CD4-positive, alpha-beta T cell treated with Interleukin-6 at 100 ng/mL for 8 hours (primary cell): ENCODE results near the gene PLAAT4.
"Not testable (repeated sequence)": the region's sequence is repeated elsewhere in the genome, so short reads cannot be mapped to it uniquely, and the experiment has no call there.

Experiments
- DNase-seq: peaks from one replicate; pipeline ENCODE4 v3.0.0-alpha.2; 2020; ENCODE audit warnings: mixed read lengths, low spot score

Gene PLAAT4

DNA sequence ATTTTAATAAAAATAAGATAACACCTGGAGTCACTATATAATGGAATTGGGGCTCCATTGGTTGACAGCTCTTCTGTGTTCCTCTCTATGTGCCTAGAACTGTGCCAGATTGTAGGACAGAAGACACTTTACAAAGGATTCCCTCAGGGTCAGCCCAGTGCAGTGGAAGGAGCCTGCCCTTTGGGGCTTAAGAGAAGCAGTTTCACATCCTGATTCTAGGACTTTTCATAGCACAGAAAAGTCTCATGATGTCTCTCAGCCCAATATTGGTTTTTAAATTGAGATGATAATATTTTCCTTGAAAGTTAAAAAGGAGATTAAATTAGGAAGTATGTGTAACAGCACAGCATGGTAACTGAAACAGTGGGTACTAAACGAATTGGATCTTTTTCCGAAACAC, 7.1 kb downstream of the PLAAT4 start:
- no peak for DNase-seq

DNA sequence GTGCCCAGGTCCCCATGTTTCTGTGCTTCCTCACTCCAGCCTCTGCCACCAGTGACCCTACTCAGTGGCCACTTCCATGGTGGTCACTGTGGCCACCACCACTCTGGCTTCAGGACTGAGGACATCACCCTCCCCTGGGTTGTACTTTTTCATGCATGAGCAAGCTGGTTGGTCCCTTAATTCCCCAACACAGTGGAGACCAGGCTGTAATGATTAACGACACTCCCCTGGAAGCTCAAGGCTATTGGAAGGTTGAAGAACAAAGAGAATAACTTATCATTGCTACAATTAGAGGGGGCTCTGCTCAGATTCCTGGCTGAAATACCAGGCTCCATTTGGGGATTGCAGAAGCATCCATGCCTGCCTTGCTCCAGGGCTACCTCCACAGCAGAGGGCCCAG, 10.5 kb downstream of the PLAAT4 start:
- DNase-seq: no peak

- no peak for DNase-seq
Measured at GRCh38 chr11:63548178-63548577, 11.6 kb downstream of the PLAAT4 start.

GRCh38 chr11:63549411-63549810, 12.8 kb downstream of the PLAAT4 start:
- no peak for DNase-seq

- not testable (repeated sequence) for DNase-seq
Measured at GRCh38 chr11:63550156-63550700, 13.6 kb downstream of the PLAAT4 start.

- no peak for DNase-seq
Measured at GRCh38 chr11:63551091-63551888, 14.7 kb downstream of the PLAAT4 start.

- DNase-seq: no peak
Measured at GRCh38 chr11:63551889-63552266, 15.3 kb downstream of the PLAAT4 start.

- no peak for DNase-seq
Measured at GRCh38 chr11:63552921-63553320, 16.3 kb downstream of the PLAAT4 start.

- DNase-seq: peak; percentile 64
Measured at GRCh38 chr11:63553759-63554158, 17.2 kb downstream of the PLAAT4 start.

- DNase-seq: no peak
Measured at GRCh38 chr11:63554877-63555223, 18.2 kb downstream of the PLAAT4 start.

GRCh38 chr11:63556404-63557013, 19.9 kb downstream of the PLAAT4 start:
- DNase-seq: no peak

DNA sequence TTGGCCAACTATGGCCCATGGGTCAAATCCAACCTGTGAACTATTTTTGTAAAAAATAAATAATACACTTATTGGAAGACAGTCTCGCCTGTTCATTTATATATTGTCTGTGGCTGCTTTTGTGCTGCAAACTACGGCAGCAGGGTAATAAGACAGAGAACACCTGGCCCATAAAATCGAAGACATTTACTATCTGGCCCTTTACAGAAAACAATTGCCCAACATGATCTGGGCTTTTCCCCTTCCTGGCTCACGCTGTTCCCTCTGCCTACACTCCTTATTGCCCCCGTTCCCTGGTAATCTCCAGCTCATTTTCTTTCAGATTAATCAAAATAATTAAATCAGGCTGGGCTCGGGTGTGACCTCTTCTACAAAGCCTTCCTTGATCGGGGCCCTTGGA, 21.0 kb downstream of the PLAAT4 start:
- DNase-seq: no peak

GRCh38 chr11:63558459-63559157, 22.0 kb downstream of the PLAAT4 start:
- no peak for DNase-seq

DNA sequence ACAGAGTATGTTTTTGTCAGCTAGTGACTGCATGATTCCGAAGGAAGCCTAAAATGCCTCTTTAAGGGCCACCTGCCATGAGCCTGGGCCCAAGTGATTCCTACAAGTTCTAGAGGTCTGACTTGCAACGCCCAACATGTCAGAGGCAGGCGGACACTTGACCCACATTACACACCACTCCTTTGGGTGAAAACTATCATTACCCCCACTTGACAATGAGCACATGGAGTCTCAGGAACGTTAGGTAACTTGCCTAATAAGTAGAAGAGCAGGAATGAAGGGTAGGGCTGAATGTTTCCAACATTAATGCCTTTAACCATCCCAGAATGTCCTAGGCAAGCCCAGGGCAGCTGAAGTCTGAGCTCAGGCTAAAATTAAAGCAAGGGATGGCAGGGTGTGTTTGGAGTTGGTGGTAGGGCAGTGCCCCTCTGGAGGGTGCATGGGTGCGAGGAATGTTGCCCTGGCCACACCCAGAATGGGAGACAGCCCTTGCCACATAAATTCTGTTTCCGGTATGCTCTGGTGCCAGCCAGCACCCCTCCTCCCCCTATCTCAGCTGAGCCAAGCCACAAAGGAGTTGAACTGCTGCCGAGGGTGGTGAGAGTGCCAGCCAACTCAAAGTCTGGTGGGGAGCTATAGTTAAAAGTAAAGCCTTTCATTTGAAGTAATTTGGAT, 24.0 kb downstream of the PLAAT4 start:
- peak; percentile 55 for DNase-seq

- DNase-seq: no peak
Measured at GRCh38 chr11:63563201-63564055, 26.8 kb downstream of the PLAAT4 start, which contains the start of gene PLAAT2. TSS of gene PLAAT2 (minus strand) at chr11:63563379. CDS start at chr11:63563324, 55 bp downstream.

DNA sequence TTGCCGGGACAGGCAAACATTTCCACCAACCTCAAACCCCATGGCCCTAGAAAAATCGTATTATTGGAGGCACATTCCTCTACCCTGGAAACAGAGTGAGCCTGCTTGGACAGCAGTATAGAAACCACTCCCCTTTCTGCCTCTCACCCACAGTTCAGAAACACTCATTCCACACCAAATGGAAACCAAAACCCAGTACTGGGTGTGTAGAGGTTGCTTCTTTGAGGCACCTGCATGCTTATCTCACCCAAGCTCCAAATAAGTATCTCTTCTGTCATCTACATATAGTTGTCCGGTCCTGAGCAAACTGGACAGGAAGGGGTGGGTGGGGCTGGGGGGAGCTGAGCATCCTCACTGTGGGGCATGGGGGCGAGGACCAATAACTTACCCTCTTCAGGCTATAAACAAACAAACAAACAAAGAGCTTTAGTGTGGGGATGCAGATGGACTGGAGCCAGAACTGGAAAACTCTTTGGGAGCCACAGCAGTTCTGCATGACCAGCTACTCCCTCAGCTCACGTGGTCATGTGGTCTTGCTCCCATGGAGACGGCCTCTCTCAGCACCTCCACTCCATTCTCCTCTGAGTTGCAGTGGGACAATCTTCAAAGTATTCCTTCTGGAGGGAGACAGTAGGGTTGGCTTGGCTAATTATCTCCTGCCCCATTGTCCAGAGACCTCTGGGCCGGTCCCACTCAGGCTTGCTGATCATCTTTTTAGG, 27.6 kb downstream of the PLAAT4 start:
- DNase-seq: no peak

DNA sequence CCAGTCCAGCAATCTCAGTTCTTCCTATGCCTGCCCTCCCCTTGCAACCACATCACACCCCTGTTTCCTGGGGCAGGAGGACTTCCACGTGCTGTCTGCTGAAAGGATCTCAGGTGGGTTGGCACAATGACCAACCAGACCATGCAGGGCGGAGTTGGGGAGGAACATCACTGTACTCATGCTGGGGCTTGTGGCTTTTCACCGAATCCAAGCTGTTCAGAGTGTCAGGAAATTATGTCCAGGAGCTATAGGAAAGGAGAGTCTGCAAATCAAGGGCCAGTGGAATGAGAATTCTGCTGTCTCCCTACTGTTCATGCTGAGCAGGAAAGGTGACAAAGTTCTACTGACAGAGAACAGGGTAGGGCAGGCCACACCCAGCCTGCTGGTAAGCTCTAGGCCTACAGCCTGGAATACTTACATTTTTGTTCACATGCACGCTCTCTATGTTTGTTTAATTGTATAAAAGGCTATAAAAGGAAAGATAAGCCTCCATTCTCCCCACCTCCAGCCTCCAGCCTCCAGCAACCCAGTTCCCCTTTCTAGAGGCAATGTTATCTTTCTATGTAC, 28.3 kb downstream of the PLAAT4 start:
- no peak for DNase-seq

GRCh38 chr11:63567044-63567840, 30.6 kb downstream of the PLAAT4 start:
- DNase-seq: peak; percentile 62

- no peak for DNase-seq
Measured at GRCh38 chr11:63569570-63569969, 33.0 kb downstream of the PLAAT4 start.
